Activated T-helper 1 cell treated with Interleukin-2 at 50 U/mL for 16 hours (primary cell): Measurements from ENCODE around the gene ARHGAP42.

Experiments used
- DNase-seq: peaks from one replicate; pipeline ENCODE4 v3.0.0-alpha.2; 2020; ENCODE audit warnings: low read depth

The ARHGAP42 gene

GRCh38 chr11:100918551-100919500 is 231.7 kb downstream of the ARHGAP42 start:
- no peak for DNase-seq

- no peak for DNase-seq
Measured at GRCh38 chr11:100920593-100920992, 233.5 kb downstream of the ARHGAP42 start.

- no peak for DNase-seq
Measured at GRCh38 chr11:100922121-100922520, 235.0 kb downstream of the ARHGAP42 start.

- no peak for DNase-seq
Measured at GRCh38 chr11:100923555-100923954, 236.5 kb downstream of the ARHGAP42 start.

GRCh38 chr11:100925935-100926334 is 238.8 kb downstream of the ARHGAP42 start:
- DNase-seq = no peak

GRCh38 chr11:100927579-100927978 is 240.5 kb downstream of the ARHGAP42 start:
- no peak for DNase-seq

GRCh38 chr11:100928426-100928825 is 241.3 kb downstream of the ARHGAP42 start:
- DNase-seq = no peak

GRCh38 chr11:100929377-100929776 is 242.3 kb downstream of the ARHGAP42 start:
- no peak for DNase-seq

- DNase-seq = no peak
Measured at GRCh38 chr11:100930185-100930778, 243.2 kb downstream of the ARHGAP42 start.

GRCh38 chr11:100932474-100933100 is 245.5 kb downstream of the ARHGAP42 start:
- DNase-seq = no peak

- DNase-seq = no peak
Measured at GRCh38 chr11:100936781-100937180, 249.7 kb downstream of the ARHGAP42 start.

GRCh38 chr11:100939571-100939970 is 252.5 kb downstream of the ARHGAP42 start:
- no peak for DNase-seq

- no peak for DNase-seq
Measured at GRCh38 chr11:100940111-100940510, 253.0 kb downstream of the ARHGAP42 start.

GRCh38 chr11:100941033-100941432 is 253.9 kb downstream of the ARHGAP42 start:
- no peak for DNase-seq

GRCh38 chr11:100942016-100942415 is 254.9 kb downstream of the ARHGAP42 start:
- DNase-seq = no peak

- no peak for DNase-seq
Measured at GRCh38 chr11:100948936-100949335, 261.8 kb downstream of the ARHGAP42 start.

- no peak for DNase-seq
Measured at GRCh38 chr11:100949443-100949842, 262.4 kb downstream of the ARHGAP42 start.

GRCh38 chr11:100955318-100955717 is 268.2 kb downstream of the ARHGAP42 start:
- no peak for DNase-seq

GRCh38 chr11:100956351-100956750 is 269.3 kb downstream of the ARHGAP42 start:
- DNase-seq = no peak

- no peak for DNase-seq
Measured at GRCh38 chr11:100957499-100957898, 270.4 kb downstream of the ARHGAP42 start.

- DNase-seq = no peak
Measured at GRCh38 chr11:100961633-100962032, 274.5 kb downstream of the ARHGAP42 start.

GRCh38 chr11:100963375-100963774 is 276.3 kb downstream of the ARHGAP42 start:
- no peak for DNase-seq

- no peak for DNase-seq
Measured at GRCh38 chr11:100964435-100964834, 277.3 kb downstream of the ARHGAP42 start.
